KOPT-K1 (cell line): ENCODE data around the gene UBTD1.
"Not testable (repeated sequence)": the region's sequence is repeated elsewhere in the genome, so short reads cannot be mapped to it uniquely, and the experiment has no call there.

Source experiments
- H3K27ac ChIP-seq: fragments of 200-600 bp; sonication (generic); 2 replicates; pipeline ENCODE4 v1.5.1; 2016; ENCODE audit warnings: antibody characterized with exemption, mild to moderate bottlenecking, low read depth, low read length; ENCODE audit not compliant: poor library complexity, severe bottlenecking
- H3K36me3 ChIP-seq: fragments of 200-600 bp; sonication (generic); 2 replicates; pipeline ENCODE4 v1.5.1; 2017; ENCODE audit warnings: antibody characterized with exemption, mild to moderate bottlenecking, low read length, moderate library complexity; ENCODE audit not compliant: insufficient read depth
- H3K9me3 ChIP-seq: fragments of 200-600 bp; sonication (generic); 2 replicates; pipeline ENCODE4 v1.5.1; 2017; ENCODE audit warnings: antibody characterized with exemption, low read length, mild to moderate bottlenecking; ENCODE audit not compliant: insufficient read depth, poor library complexity, severe bottlenecking

Gene UBTD1

DNA sequence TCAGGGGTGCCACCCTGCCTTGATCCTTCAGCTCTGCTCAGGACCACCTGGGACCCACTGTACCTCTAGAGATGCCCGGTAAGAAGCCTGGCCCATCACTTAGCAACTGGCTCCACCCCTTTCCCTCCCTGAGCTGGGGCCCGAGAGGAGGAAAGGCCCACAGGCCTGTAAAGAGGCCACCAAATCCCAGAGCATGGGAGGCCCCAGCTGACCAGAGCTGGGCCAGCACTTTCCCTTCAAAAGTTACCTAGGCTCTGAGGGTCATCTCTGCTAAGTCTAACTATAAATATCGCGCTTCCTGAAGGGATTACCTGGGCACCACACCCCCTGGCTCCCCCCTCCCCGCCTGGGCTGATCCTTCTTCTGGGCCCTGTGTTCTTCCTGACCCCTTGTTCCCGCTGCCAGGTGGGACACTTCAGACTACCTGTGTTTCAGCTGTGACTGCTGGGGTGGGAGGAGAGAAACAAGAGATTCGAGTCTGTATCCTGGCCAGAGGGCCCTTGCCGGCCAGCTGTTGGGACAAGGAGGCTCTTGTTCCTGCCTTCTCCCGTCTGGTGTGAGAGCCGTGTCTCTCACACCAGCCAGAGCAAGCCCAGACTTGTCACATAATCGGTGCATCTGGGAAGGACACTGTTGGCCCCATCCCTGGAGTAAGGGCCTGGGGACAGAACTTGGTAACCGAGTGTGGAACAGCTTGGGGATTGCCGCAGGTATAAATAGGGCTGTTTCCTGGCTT is 51.0 kb downstream of the UBTD1 start:
- H3K27ac ChIP-seq: no peak overlapping the region
- H3K9me3 ChIP-seq: no peaks in the 10 kb centered on the region
- no peaks in the 10 kb centered on the region for H3K36me3 ChIP-seq

DNA sequence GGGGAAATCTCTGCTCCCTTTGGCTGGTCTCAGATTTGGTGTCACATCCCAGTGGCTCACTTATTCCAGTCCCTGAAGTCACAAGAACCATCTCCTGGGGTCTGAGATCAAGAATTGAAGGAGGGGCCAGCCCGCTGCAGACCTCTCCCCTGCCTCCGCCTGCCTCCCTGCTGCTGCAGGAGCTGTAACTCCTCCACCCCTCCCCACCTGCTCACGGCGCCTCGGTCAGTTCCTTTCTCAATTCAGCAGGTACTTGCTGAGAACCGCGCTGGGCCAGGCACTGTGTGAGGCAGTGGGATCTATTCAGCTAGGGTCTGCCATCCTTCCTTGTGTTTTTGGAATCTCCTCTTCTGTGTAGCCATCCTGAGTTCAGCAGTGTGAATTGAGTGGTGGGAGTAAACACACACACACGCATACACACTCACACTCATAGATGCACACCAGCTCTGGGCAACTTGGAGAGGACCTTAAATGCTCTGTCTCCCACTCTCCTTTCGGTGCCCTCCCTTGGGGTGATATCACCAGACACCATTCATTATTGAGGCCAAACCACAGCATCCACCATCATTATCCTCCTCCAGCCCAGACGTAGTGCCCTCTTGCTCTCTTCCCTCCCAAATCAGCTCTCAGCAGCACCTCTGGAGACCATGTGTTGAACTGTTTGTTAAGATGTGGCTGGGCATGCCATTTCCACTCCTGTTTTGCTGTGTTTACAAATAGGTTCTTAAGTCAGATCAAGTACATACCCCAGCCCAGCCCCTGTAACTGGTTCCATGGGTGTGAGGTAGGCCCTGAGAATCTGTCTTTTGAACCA is 51.8 kb downstream of the UBTD1 start:
- Histone ChIP-seq H3K36me3 (no peaks in the 10 kb centered on the region), H3K27ac (no peak overlapping the region), H3K9me3 (no peaks in the 10 kb centered on the region)

DNA sequence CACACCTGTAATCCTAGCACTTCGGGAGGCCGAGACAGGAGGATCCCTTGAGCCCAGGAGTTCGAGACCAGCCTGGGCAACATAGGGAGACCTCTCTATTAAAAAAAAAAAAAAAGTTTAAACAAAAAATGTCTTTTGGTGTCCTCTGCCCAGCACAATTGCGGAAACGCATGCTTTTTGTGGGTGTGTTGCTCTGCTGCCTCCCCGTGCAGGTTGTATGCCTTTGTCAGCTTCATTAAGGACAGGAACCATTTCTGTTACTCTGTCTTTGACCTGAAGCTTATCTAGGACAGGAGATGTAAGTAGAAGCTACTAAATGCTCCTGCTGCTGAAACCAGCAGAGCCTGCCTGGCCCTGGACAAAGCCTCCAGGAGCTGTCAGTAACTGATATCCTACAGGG is 52.5 kb downstream of the UBTD1 start:
- H3K36me3 ChIP-seq: no peaks in the 10 kb centered on the region
- H3K9me3 ChIP-seq: no peaks in the 10 kb centered on the region
- no peak overlapping the region for H3K27ac ChIP-seq

DNA sequence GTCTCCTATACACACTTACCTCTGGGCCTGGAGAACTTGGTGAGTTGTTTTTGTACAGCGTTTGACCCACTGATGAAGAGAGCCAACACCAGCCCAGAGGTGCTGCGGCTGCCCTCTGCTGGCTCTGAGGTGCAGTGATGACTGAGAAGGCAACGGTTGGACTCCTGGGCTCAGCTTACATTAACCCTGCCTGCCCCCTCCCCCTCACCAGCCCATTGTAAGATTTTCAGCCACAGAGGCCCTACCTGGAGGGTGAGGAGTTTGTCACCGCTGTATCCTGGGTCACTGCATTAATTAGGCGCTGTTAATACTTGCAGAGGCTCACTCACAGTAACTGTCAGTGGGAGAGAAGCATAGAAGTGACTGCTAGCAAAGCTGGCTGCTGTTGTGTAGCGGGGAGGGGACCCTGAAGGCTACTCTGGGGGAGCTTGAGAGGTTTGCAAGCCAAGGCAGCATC is 54.9 kb downstream of the UBTD1 start:
- H3K9me3 ChIP-seq: no peaks in the 10 kb centered on the region
- H3K36me3 ChIP-seq: no peaks in the 10 kb centered on the region
- no peak overlapping the region for H3K27ac ChIP-seq

GRCh38 chr10:97554336-97554735 is 55.6 kb downstream of the UBTD1 start:
- H3K9me3 ChIP-seq, H3K36me3 ChIP-seq, H3K27ac ChIP-seq: not testable (repeated sequence)

GRCh38 chr10:97555541-97555940 is 56.8 kb downstream of the UBTD1 start:
- H3K36me3 ChIP-seq: not testable (repeated sequence)

DNA sequence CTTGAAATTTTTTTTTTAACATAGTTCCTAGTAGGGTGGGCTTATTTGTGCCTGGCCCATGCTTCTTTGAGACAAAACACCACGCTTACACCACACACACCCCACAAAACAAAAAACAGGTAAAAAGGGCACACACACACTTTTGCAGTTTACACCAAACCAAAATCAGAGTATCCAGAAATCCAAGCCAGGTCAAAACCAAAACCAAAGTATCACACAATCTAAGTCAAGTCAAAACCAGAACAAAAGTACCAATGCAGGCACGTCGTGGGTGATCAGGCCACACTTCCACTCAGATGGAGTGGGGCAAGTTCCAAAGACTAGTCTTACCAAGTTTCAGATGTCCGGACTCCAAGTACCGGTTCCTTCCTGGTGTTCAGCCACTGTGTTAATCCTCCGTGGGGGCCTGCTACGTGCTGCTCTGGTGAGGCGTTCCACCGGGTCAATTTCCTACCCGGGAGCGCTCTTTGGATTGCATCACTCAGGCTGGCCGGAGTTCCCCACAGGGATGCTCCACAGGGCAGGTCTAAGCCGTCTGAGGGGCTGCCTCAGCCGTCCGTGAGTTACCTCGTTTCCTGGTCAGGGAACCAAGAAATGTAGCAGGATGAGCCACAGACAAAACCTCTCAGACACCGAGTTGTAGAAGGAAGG is 62.1 kb downstream of the UBTD1 start:
- not testable (repeated sequence) for H3K36me3 ChIP-seq, H3K27ac ChIP-seq
- peaks cover 11% of the 10 kb centered on the region for H3K9me3 ChIP-seq

More at GRCh38 chr10:97555541-97555940, 56.8 kb downstream of the UBTD1 start:
- H3K9me3 ChIP-seq, H3K27ac ChIP-seq: not testable (repeated sequence)

DNA sequence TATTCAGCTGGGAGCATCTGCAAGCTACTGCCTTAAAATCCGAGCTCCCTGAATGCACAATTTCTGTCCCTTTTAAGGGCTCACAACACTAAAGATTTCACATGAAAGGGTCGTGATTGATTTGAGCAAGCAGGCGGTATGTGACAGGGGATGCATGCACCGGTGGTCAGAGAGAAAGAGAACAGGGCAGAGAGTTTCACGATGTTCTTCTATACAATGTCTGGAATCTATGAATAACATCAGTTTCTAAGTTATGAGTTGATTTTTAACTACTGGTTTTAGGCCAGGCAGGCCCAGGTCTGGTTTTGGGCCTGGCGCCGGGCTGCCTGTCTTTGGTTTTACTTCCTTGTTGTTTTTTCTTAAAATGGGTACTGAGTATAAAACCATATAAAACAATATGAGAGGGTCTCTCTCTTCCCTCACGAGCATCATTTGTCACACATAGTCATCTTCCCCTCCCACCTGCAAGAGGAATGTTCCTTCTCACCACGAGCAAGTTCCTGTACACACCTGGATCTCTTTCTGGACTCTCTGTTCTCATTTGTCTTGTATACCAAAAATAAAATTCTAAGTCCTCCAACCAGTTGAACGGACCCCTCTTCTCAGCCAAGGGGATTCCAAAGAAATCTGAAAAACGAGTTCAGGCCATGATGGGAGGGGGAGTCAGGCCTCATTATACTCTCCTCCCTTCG is 62.8 kb downstream of the UBTD1 start:
- not testable (repeated sequence) for H3K36me3 ChIP-seq, H3K27ac ChIP-seq
- peaks cover 11% of the 10 kb centered on the region for H3K9me3 ChIP-seq

DNA sequence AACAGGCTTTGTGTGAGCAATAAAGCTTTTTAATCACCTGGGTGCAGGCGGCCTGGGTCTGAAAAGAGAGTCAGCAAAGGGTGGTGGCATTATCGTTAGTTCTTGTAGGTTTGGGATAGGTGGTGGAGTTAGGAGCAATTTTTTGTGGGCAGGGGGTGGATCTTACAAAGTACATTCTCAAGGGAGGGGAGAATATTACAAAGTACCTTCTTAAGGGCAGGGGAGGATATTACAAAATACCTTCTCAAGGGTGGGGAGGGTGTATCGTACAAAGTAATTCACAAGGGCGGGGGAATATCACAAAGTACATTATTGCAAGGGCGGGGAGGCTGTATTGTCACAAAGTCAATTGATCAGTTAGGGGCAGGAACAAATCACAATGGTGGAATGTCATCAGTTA is 63.6 kb downstream of the UBTD1 start:
- H3K36me3 ChIP-seq, H3K27ac ChIP-seq: not testable (repeated sequence)
- peaks cover 11% of the 10 kb centered on the region for H3K9me3 ChIP-seq

- H3K9me3 ChIP-seq: peaks cover 11% of the 10 kb centered on the region
- H3K27ac ChIP-seq: no peak overlapping the region
- H3K36me3 ChIP-seq: no peaks in the 10 kb centered on the region
Measured at GRCh38 chr10:97563337-97563736, 64.6 kb downstream of the UBTD1 start.

DNA sequence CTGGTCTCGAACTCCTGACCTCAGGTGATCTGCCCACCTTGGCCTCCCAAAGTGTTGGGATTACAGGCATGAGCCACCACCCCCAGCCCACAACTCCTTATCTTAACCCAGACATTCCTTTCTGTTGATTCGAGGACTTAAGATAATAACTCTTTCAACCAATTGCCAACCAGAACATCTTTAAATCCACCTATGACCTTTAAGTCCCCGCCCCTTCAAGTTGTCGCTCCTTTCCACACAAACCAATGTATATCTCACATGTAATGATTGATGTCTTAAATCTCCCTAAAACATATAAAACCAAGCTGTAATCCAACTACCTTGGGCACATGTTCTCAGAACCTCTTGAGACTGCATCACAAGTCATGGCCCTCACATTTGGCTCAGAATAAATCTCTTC is 66.1 kb downstream of the UBTD1 start:
- H3K9me3 ChIP-seq: peaks cover 11% of the 10 kb centered on the region
- H3K36me3 ChIP-seq: no peaks in the 10 kb centered on the region
- H3K27ac ChIP-seq: no peak overlapping the region

GRCh38 chr10:97566336-97566996 is 67.7 kb downstream of the UBTD1 start:
- Histone ChIP-seq H3K36me3 (no peaks in the 10 kb centered on the region), H3K9me3 (peaks cover 11% of the 10 kb centered on the region), H3K27ac (no peak overlapping the region)

GRCh38 chr10:97567891-97568290 is 69.2 kb downstream of the UBTD1 start:
- H3K9me3 ChIP-seq: no peaks in the 10 kb centered on the region
- H3K27ac ChIP-seq: no peak overlapping the region
- no peaks in the 10 kb centered on the region for H3K36me3 ChIP-seq

DNA sequence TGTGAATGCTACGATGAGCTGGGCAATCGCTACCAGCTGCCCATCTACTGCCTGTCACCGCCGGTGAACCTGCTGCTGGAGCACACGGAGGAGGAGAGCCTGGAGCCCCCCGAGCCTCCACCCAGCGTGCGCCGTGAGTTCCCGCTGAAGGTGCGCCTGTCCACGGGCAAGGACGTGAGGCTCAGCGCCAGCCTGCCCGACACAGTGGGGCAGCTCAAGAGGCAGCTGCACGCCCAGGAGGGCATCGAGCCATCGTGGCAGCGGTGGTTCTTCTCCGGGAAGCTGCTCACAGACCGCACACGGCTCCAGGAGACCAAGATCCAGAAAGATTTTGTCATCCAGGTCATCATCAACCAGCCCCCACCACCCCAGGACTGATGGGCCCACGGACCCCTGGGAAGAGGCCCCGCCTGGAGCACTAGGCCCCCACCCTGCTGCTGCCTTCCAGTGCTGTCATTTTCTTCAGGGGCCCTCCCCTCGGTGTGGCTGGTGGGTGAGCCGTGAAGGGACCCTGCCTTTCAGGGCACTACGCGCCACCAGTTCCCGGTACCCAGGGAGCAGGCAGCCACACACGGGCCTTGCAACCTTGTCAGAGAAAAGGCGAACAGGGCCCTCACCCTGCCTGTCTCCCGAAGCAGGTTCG is 71.5 kb downstream of the UBTD1 start:
- Histone ChIP-seq H3K9me3 (no peaks in the 10 kb centered on the region), H3K36me3 (no peaks in the 10 kb centered on the region), H3K27ac (no peak overlapping the region)
